ENCODE measurements around the gene MORC4. TPM values are rescaled to one million over a fixed set of nuclear protein-coding genes. Genes with fewer than 3 reads are reported as not detected.

The MORC4 gene
- total RNA-seq, 2 donors from 2014 or later = 6.6 to 8.4 TPM

GRCh38 chrX:106901341-106901740 lies 98.7 kb downstream of the MORC4 start:
- DNase-seq (ENCODE audit: low spot score in 2 of 2) (no peak), ATAC-seq (no peak)
- Mint-ChIP-seq H3K27ac (no peak overlapping the region), H3K36me3 (no peaks in the 10 kb centered on the region), H3K9me3 (no peaks in the 10 kb centered on the region)

- no peak overlapping the region for H3K27ac Mint-ChIP-seq
- DNase-seq (ENCODE audit: low spot score in 2 of 2) = no peak
- no peak for ATAC-seq
- H3K36me3 Mint-ChIP-seq = no peaks in the 10 kb centered on the region
- H3K9me3 Mint-ChIP-seq = no peaks in the 10 kb centered on the region
Measured at GRCh38 chrX:106899841-106900240, 100.2 kb downstream of the MORC4 start.

GRCh38 chrX:106899276-106899675 lies 100.7 kb downstream of the MORC4 start:
- H3K27ac Mint-ChIP-seq = no peak overlapping the region
- H3K36me3 Mint-ChIP-seq = no peaks in the 10 kb centered on the region
- ATAC-seq (no peak), DNase-seq (ENCODE audit: low spot score in 2 of 2) (no peak)
- H3K9me3 Mint-ChIP-seq = no peaks in the 10 kb centered on the region

GRCh38 chrX:106898462-106898861 lies 101.5 kb downstream of the MORC4 start:
- no peaks in the 10 kb centered on the region for H3K9me3 Mint-ChIP-seq
- no peak for DNase-seq (ENCODE audit: low spot score in 2 of 2)
- peak; percentile 63 to 69 for ATAC-seq
- no peaks in the 10 kb centered on the region for H3K36me3 Mint-ChIP-seq
- H3K27ac Mint-ChIP-seq = no peak overlapping the region

GRCh38 chrX:106897259-106897658 lies 102.8 kb downstream of the MORC4 start:
- no peak for ATAC-seq
- no peak overlapping the region for H3K27ac Mint-ChIP-seq
- no peaks in the 10 kb centered on the region for H3K36me3 Mint-ChIP-seq
- H3K9me3 Mint-ChIP-seq = no peaks in the 10 kb centered on the region
- DNase-seq (ENCODE audit: low spot score in 2 of 2) = no peak

GRCh38 chrX:106894978-106895452 lies 105.0 kb downstream of the MORC4 start:
- DNase-seq (ENCODE audit: low spot score in 2 of 2) = no peak
- peak overlapping the region in 1 of 2 donors; percentile 72 for H3K27ac Mint-ChIP-seq
- no peak for ATAC-seq
- H3K36me3 Mint-ChIP-seq = no peaks in the 10 kb centered on the region
- no peaks in the 10 kb centered on the region for H3K9me3 Mint-ChIP-seq

- Mint-ChIP-seq H3K36me3 (no peaks in the 10 kb centered on the region), H3K9me3 (no peaks in the 10 kb centered on the region), H3K27ac (no peak overlapping the region)
- peak in 1 of 2 donors; percentile 49 for DNase-seq (ENCODE audit: low spot score in 2 of 2)
- ATAC-seq = peak; percentile 64 to 73
Measured at GRCh38 chrX:106894392-106894909, 105.6 kb downstream of the MORC4 start.

GRCh38 chrX:106891762-106892460 lies 108.1 kb downstream of the MORC4 start:
- Mint-ChIP-seq H3K36me3 (no peaks in the 10 kb centered on the region), H3K9me3 (no peaks in the 10 kb centered on the region), H3K27ac (no peak overlapping the region)
- no peak for DNase-seq (ENCODE audit: low spot score in 2 of 2)
- ATAC-seq = no peak

Other genes with a start within 250 kb of the MORC4 start
- gene TBC1D8B, start 197.5 kb downstream of the MORC4 start, total RNA-seq = 1 to 10 TPM in 1 of 2 donors, under 1 TPM in 1; 0.18 to 2.3 TPM
- not detected for gene RIPPLY1, start 96.9 kb downstream of the MORC4 start, total RNA-seq
- gene CLDN2, start 79.8 kb downstream of the MORC4 start, total RNA-seq = not detected
- gene RBM41, start 118.6 kb upstream of the MORC4 start, total RNA-seq = 10 to 100 TPM; 10.4 to 14.2 TPM
- gene NUP62CL, start 206.2 kb upstream of the MORC4 start, total RNA-seq = 1 to 10 TPM; 4.5 to 8.1 TPM
- gene DNAAF6, start 206.4 kb upstream of the MORC4 start, total RNA-seq = not detected